NCI-H187 treated with DMSO at 0.1 percent for 48 hours (cell line): ENCODE data around the gene SCARB1.
A peak's percentile ranks its signal among the peaks of the same experiment; 100 is the strongest.
"Not testable (repeated sequence)": the region's sequence is repeated elsewhere in the genome, so short reads cannot be mapped to it uniquely, and the experiment has no call there.

ENCODE experiments used
- DNase-seq: peaks from one replicate; lab custom pipeline; 2025; lab: John Stamatoyannopoulos, UW

The SCARB1 gene, protein sequence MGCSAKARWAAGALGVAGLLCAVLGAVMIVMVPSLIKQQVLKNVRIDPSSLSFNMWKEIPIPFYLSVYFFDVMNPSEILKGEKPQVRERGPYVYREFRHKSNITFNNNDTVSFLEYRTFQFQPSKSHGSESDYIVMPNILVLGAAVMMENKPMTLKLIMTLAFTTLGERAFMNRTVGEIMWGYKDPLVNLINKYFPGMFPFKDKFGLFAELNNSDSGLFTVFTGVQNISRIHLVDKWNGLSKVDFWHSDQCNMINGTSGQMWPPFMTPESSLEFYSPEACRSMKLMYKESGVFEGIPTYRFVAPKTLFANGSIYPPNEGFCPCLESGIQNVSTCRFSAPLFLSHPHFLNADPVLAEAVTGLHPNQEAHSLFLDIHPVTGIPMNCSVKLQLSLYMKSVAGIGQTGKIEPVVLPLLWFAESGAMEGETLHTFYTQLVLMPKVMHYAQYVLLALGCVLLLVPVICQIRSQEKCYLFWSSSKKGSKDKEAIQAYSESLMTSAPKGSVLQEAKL

DNA sequence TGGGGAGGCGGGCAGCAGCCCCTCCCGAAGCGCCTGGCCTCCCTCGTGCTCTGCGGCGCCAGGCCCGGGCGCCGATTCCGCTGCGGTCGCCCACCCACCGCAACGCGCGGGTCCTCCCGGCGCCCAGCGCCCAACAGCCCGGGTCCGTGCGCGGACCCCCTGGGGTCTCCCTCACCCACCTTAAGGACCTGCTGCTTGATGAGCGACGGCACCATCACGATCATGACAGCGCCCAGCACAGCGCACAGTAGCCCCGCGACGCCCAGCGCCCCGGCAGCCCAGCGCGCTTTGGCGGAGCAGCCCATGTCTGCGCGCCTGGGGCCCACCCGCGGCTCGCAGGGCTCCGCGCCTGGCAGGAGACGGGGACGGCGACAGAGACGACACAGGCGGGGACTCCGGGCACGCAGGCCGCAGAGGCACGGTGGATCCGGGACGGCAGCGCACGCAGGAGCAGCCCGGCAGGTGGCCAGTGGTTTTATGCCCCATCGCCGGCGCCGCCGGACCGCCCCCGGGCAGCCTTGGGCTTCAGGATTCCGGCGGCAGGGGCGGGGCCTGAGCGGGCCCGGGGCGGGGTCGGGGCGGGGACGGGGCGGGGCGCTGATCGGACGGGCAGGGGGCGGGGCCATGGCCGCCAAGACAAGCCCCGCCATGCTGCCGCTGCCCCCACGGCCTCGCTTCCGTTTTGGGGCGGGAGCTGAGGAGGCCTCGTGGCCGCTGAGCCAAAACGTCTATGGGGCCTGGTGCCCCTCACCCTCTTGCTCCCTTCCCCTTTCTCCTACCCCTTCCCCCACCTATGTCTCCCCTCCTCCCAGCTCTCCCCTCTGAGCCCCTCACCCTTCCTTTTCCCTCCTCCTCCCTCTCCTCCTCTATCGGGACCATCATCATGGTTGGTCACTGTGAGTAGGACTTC is at the start of gene SCARB1:
Gene SCARB1 (minus strand): TSS at position 449 of the 910 bp plus-strand sequence. CDS start 144 bp downstream, at position 305.
- peak; percentile 29 for DNase-seq

DNA sequence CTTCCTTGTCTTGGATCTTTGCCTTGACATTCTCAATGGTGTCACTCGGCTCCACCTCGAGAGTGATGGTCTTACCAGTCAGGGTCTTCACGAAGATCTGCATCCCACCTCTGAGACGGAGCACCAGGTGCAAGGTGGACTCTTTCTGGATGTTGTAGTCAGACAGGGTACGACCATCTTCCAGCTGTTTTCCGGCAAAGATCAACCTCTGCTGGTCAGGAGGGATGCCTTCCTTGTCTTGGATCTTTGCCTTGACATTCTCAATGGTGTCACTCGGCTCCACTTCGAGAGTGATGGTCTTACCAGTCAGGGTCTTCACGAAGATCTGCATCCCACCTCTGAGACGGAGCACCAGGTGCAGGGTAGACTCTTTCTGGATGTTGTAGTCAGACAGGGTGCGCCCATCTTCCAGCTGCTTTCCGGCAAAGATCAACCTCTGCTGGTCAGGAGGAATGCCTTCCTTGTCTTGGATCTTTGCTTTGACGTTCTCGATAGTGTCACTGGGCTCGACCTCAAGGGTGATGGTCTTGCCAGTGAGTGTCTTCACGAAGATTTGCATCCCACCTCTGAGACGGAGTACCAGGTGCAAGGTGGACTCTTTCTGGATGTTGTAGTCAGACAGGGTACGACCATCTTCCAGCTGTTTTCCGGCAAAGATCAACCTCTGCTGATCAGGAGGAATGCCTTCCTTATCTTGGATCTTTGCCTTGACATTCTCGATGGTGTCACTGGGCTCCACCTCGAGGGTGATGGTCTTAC is 49.0 kb upstream of the SCARB1 start:
- DNase-seq = not testable (repeated sequence)

DNA sequence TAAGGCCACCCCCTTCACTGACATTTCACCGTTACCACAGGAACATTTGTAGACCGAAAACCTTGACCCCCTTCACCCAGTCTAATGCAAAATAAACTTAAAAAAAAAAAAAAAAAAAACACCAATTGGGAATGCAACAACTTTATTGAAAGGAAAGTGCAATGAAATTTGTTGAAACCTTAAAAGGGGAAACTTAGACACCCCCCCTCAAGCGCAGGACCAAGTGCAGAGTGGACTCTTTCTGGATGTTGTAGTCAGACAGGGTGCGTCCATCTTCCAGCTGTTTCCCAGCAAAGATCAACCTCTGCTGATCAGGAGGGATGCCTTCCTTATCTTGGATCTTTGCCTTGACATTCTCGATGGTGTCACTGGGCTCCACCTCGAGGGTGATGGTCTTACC is 47.9 kb upstream of the SCARB1 start:
- DNase-seq = not testable (repeated sequence)

DNA sequence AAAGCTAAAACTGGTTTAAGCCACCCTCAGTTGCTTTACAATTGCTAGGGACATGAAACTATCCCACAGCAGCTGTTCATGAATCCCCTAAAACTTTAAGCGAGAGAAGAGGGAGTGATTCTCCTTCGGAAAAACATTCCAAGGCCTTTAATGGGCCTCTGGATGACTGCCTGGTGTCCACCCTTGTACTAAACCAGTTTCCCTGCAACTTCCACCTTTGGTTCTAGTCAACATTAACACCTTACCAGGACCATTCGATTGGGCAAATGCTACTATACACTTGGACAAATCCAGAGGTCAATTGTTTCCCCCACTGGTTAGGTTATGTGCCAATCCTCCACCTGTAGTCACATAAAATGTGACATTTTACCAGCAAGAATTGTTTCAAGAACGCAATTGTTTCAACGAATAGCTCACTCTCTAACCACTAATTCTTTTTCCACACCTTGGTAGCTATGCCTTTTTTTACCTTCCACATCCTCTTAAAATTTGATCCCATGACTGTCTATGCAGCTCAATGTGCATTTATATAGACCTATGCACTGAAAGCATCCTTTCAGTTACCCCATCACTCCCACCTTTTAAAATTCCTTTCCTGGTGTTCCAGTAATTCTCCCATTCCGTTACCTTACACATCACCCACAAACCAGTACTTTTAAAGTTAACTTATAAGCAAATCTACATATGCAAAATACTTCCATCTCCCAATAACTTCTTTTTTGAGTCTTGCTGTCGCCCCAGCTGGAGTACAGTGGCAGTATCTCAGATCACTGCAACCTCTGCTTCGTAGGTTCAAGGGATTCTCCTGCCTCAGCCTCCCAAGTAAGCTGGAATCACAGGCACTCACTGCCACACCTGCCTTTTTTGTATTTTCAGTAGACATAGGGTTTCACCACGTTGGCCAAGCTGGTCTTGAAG is 47.2 kb upstream of the SCARB1 start:
- DNase-seq = no peak

DNA sequence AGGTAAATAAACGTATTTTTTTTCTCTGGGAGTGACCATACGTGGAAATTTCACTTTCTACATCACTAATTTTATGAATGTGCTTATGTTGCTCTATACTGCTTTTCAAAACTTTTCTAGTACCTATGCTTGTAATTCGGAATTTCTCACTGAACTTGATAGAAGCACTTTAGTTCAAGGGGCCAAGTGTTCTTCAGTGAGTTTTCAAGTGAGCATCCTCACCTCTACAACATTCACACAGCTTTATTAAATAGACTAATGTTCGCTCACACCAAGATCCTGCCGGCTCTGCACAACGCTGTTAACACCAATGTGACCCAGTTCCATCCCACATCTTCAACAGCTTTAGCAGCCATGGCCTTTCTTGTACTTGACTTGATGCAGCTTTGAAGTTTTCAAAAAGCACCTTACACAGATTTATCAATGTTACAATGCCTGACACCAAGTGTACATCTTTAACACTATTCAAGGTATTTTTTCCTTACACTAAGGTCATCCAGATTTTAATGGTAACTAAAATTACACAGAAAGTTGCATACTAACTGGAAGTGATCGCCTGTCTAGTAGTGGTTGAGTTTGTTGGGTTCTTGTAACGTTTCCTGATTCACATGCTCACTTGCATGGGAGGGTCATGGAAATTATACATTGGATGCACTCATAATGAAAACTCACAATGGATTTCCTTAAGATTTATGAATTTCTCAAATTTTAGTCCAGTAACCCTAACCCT is 46.3 kb upstream of the SCARB1 start:
- no peak for DNase-seq

DNA sequence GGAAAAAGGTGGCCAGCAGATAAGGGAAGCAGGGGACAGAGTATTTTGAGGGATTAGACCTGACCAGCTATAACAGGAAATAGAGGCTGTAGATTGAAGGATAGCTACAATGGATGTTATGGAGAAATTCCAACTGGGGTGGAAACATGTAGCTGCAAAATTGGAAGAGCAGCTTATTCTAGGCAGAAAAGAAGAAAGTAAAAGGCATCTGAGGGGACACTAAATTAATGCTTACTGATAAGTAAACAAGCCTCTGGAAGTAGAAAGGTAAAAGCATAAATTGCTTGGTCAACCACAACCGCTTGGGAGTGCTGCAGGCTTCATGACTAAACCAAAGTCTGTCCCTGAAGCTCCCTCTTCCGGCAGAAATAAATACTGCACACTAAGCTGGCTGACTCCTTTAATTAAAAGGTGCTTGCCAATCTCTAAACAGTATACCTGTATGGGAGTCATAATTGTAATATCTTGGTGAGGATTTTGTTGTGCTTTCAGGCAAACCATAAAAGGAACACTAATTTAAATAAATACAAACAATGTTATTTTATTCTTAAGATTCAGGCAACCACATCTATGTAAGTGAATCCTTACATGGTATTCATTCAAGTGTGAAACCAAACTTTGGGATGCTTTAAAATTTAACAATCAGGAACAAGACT is 43.1 kb upstream of the SCARB1 start:
- no peak for DNase-seq

DNA sequence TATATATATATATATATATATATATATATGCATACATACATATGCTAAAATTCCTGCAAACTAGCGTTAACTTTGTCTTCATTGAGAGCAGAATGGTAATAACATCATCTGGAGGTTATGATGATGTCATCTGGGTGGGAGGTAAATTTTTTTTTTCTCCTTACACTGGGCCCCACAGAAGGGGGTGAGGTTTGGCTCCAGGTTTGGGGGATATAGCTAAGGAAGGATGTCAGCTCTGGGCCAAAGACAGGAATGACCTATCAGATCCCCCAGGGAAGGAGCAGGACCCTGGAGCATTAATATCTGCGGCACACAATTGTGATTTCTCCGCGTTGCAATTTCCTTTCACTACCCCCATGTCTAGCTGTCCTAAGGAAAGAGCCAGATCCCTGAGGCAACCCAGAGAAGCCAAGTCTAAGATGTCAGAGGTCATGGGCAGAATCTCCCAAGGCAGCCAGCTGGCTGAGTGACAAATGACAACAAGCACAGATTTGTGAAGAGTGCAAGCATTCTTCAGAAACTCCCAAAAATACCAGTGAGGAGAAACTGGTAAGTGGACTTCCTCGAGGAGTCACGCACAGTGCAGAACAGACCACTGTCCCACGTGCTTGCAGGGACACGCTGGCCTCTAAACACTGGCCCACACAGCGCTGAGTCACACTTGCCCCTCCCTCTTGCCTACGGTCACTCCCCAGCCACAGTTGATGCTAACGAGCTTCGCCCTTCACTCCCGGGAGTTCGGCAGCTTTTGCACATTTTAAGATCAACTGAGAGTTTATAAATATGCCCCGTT is 40.8 kb upstream of the SCARB1 start:
- no peak for DNase-seq

DNA sequence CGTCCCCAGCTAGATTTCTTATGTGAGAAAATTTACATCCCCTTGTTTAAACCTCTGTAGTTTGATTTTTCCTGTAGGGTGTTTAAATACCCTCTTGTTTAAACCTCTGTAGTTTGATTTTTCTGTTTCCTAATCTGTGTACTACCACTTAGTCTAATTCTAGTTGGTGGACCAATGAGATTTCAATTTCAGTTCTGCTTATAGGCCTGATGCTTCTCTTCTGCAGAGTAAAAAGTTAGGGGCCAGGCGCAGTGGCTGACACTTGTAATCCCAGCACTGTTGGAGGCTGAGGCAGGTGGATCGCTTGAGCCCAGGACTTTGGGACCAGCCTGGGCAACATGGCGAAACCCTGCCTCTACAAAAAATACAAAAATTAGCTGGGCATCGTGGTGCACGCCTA is 39.3 kb upstream of the SCARB1 start:
- DNase-seq = no peak

DNA sequence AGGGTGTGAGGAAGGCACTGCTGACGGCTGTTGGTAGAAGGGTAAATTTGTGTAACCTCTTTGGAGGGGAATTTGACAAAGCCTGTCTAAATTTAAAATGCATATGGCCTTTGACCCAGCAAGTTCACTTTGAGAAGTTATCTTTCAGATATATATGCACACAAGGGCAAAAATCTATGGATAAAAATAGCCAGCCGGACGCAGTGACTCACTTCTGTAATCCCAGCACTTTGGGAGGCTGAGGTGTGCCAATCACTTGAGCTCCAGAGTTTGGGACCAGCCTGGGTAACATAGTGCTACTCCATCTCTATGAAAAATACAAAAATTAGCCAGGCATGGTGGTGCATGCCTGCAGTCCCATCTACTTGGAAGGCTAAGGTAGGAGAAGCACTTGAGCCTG is 37.3 kb upstream of the SCARB1 start:
- no peak for DNase-seq

DNA sequence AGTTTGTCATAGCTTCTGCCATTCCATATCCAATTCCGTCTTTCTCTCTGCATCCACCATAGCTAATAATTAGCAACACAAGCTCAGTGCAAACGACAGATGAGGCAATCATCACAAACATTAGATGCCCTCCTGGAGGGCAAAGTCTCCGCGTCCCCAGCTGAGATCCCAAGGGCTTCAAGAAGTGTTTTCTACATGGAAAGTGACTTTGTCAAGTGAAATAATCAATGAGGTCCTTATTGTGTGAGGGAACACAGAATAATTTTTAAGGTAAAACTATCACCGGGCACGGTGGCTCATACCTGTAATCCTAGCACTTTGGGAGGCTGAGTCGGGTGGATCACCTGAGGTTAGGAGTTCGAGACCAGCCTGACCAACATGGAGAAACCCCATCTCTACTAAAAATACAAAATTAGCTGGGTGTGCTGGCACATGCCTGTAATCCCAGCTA is 36.7 kb upstream of the SCARB1 start:
- not testable (repeated sequence) for DNase-seq

DNA sequence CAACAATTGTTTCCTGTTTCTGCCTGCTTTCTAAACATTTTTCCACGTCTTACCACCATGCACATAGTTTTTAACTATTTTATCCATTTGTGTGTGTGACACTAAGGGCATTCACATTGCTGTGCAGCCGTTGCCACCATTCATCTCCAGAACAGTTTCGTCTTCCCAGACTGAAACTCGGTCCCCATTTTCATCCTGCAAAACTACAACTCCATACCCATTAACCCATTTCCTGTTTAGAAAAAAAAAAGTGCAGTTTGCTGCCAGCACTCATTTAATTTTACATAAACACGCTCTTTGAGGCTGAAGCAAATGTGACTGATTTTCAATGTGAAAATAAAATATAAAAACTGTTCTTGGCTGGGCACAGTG is 35.2 kb upstream of the SCARB1 start:
- DNase-seq = no peak

DNA sequence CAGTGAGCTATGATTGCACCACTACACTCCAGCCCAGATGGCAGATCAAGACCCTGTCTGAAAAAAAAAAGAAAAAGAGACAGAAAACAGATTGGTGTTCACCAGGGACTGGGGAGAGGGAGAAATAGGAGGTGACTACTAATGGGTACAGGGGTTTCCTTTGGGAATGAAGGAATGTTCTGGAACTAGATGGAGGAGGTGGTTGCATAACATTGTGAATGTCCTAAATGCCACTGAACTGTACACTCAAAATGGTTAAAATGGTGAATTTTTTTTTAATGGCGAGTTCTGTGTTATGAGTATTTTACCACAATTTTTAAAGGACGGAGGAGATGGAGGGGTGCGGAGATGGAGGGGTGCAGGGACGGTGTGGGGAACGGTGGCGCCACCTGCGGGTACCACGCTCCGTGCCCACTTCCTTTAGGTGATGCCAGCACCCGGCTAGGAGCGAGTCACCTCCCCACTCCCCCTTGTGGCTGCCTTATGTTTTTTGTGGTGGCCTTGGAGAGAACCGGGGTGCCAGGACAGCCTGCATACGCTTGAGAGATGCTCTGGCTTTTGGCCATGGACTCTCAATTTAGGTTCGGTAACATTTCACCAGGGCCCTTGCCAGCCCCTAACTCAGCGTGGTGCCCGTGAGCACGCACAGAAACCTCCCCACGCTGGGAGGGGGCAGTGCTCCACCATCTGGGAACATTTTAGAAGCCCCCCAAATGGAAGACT is 34.7 kb upstream of the SCARB1 start:
- no peak for DNase-seq

DNA sequence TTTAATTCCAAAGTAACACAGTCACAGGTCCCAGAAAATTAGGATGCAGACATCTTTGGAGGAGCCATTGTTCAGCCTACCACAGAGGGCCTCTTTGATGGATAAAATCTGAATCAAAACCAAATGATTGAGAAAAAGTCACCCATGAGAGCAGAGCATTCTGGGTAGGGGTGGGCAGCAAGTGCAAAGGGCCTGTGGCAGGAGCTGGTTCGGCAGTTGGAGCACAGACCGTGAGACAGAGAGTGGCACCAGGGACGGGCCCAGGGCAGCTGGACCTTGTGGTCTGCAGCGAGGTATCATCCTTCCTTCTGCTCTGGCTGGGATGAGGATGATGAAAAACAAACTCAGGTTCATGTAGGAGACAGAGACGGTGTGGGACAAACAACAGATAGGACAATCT is 32.8 kb upstream of the SCARB1 start:
- DNase-seq = no peak

DNA sequence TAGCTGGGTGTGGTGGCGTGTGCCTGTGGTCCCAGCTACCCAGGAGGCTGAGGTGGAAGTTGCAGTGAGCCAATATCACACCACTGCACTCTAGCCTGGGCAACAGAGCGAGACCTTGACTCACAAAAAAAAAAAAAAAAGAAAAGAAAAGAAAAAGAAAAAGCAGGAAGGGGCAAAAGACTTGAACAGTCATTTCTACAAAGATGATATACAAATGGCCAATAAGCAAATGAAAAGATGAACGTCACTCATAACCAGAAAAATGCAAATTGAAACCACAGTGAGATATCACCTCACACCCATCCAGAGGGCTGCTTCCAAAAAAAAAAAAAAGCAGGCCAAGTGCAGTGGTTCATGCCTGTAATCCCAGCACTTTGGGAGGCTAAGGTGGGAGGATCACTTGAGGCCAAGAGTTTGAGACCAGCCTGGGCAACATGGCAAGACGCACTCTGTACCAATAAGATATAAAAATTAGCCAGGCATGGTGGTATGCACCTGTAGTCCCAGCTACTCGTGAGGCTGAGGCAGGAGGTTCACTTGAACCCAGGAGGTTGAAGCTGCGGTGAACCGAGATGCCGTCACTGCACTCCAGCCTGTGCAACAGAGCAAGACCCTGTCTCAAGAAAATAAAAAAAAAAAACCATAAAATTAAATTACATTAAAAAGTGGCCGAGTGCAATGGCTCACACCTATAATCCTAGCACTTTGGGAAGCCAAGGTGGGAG is 30.3 kb upstream of the SCARB1 start:
- no peak for DNase-seq

DNA sequence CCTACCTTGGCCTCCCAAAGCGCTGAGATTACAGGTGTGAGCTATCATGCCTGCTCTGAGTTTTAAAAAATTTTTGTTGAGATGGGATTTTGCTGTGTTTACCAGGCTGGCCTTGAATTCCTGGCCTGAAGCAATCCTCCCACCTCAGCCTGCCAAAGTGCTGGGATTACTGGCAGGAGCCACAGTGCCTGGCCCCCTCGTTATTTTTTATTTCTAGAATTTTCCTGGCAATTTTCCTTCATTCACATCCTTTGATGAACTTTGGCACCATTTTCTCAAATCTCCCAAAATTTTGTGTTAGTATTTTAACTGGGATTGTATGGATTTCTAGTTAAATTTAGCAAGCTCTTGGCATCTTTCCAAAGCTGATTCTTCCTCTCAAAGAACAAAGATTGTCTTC is 24.6 kb upstream of the SCARB1 start:
- DNase-seq = no peak

DNA sequence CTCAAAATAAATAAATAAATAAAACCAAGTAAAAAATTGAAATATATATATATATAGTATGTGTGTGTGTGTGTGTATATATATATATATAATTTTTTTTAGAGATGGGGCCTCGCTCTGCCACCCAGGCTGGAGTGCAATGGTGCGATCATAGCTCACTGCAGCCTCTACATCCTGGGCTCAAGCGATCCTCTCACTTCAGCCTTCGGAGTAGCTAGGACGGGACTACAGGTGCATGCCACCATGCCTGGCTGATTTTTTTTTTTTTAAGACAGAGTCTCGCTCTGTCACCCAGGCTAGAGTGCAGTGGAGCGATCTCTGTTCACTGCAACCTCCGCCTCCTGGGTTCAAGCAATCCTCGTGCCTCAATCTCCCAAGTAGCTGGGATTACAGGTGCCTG is 24.1 kb upstream of the SCARB1 start:
- DNase-seq = not testable (repeated sequence)
